HUES6 (cell line): Measurements from ENCODE around the gene MKKS.
A peak's percentile ranks its signal among the peaks of the same experiment; 100 is the strongest.

Source experiments
- H3K27ac ChIP-seq: 2 replicates; pipeline ENCODE4 v1.7.0; 2013; ENCODE audit warnings: low read depth, mild to moderate bottlenecking, low read length, inconsistent platforms
- H3K27me3 ChIP-seq: 2 replicates; pipeline ENCODE4 v1.6.1; 2013; ENCODE audit warnings: low read length; ENCODE audit not compliant: control insufficient read depth, insufficient read depth
- H3K36me3 ChIP-seq: 2 replicates; pipeline ENCODE4 v1.6.1; 2013; ENCODE audit warnings: low read length; ENCODE audit not compliant: control insufficient read depth, insufficient read depth
- H3K4me1 ChIP-seq: 2 replicates; pipeline ENCODE4 v1.6.1; 2013; ENCODE audit warnings: low read length; ENCODE audit not compliant: control insufficient read depth, insufficient read depth
- H3K4me3 ChIP-seq: 2 replicates; pipeline ENCODE4 v1.5.1; 2013; ENCODE audit warnings: low read depth, low read length
- H3K9ac ChIP-seq: one replicate; pipeline ENCODE4 v1.6.1; 2013; ENCODE audit warnings: mild to moderate bottlenecking, low read length
- H3K9me3 ChIP-seq: 2 replicates; pipeline ENCODE4 v1.6.1; 2013; ENCODE audit warnings: low read depth, low read length; ENCODE audit not compliant: control insufficient read depth, insufficient read depth

The MKKS gene

DNA sequence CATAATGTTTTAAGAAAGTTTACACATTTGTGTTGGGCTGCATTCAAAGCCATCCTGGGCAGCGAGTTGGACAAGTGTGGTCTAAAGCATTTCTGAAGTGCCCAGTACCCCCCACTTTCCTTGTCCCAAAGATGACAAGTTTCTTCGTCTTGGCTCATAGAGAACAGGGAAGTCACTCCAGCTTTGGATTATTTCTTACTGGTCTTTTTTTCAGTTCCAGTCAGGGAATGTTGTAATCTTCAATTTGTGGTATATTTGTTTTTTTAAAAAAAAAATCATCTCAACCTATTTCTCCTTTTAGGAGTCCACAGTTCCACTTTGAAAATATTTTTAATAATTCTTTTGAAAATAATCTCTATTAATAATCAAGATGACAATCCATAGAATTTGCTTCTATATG lies 35.0 kb upstream of the MKKS start:
- no peaks in the 10 kb centered on the region for H3K9me3 ChIP-seq
- H3K4me3 ChIP-seq = no peak overlapping the region
- H3K27ac ChIP-seq = peak overlapping the region; percentile 85; the same call in 1 of the 2 replicates
- no peaks in the 10 kb centered on the region for H3K36me3 ChIP-seq
- H3K4me1 ChIP-seq = peaks cover 69% of the 10 kb centered on the region
- no peak overlapping the region for H3K9ac ChIP-seq
- no peaks in the 10 kb centered on the region for H3K27me3 ChIP-seq

DNA sequence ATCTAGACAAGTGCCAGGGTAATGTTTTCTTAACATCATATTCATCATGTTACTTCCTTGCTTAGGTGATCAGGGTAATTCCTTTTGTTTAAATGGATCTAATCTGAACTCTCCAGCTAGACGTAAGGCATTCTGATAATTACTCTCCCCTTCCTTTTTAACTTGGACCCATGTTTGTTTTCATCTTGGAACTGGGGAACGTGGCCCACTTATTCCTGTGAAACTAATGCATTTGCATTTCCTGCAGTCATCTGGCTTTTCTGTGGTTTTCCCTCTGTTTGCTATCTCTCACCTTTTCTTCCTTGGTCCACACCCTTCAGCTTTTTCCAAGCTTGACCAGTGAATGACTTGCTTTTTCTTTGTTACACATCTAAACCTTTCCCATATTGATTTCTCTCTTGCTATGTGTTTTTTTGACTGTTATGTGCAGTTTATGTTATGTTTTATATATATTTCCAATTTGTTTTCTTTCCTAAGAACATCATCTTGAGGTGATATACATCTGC lies 34.4 kb upstream of the MKKS start:
- 0 out of 2 replicates have a peak, but pooled peaks cover 3% of the 10 kb centered on the region for H3K36me3 ChIP-seq
- 0 out of 2 replicates have a peak overlapping the region, but pooled peaks have one; percentile 6 for H3K4me3 ChIP-seq
- peaks cover 4% of the 10 kb centered on the region; the same call in 1 of the 2 replicates for H3K9me3 ChIP-seq
- H3K27ac ChIP-seq = peak overlapping the region; percentile 85
- peak overlapping the region; percentile 12 for H3K9ac ChIP-seq
- H3K27me3 ChIP-seq = no peaks in the 10 kb centered on the region
- peaks cover 69% of the 10 kb centered on the region for H3K4me1 ChIP-seq

DNA sequence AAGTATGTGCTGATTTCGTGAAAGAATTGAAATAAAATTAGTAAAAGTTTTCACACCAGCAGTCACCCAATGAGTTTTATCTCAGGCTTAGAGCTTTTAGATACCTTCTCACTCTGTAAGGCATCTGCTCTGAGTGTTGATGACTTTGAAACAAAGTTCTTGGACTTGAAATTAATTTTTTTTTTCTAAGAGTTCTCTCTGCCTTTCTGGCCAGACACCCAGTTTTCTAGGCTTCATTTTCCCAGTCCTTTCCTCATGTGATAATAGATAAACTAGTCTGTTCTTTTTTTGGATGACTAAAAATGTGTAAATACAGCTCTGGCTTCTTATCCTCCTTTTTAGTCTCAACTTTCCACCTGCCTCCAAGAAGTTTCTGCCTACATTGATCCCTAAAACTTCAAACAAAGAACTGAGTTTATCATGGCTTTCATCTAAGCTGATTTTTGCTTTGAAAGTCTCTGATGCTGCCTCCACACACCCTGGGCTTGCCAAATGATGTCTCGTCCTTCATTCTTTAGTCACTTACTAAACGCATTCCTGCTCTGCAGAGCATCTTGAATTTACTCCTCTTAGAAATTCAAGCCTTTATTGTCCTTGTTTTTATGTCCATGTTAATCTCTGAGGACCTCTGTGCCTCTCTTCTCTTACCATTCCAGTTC lies 33.8 kb upstream of the MKKS start:
- Histone ChIP-seq H3K27me3 (no peaks in the 10 kb centered on the region), H3K9ac (peak overlapping the region; percentile 12), H3K4me1 (peaks cover 65% of the 10 kb centered on the region), H3K36me3 (0 out of 2 replicates have a peak, but pooled peaks cover 3% of the 10 kb centered on the region), H3K9me3 (peaks cover 4% of the 10 kb centered on the region; the same call in 1 of the 2 replicates), H3K27ac (peak overlapping the region; percentile 85), H3K4me3 (0 out of 2 replicates have a peak overlapping the region, but pooled peaks have one; percentile 6)

DNA sequence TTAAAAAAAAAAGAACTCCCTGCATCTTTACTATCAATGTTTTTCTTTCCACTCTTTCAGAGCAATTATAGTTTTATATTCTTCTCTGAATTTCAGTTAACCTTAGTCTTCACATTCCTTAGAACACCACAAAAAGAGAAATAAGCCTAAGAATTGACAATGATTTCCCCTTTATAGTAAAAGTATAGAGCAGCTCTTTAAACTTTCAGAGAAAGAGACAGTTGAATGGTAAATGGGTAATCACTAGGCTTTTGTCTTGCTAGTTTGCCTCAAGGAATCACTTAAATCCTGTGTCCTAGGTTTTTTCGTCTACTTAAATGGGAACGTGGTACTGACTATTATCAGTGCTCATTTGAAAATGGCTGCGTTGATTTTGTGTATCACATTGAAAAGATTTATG lies 32.8 kb upstream of the MKKS start:
- peak overlapping the region; percentile 17 for H3K4me3 ChIP-seq
- peaks cover 4% of the 10 kb centered on the region; the same call in 1 of the 2 replicates for H3K9me3 ChIP-seq
- peaks cover 64% of the 10 kb centered on the region for H3K4me1 ChIP-seq
- H3K27me3 ChIP-seq = no peaks in the 10 kb centered on the region
- peak overlapping the region; percentile 85 for H3K27ac ChIP-seq
- 0 out of 2 replicates have a peak, but pooled peaks cover 3% of the 10 kb centered on the region for H3K36me3 ChIP-seq
- H3K9ac ChIP-seq = peak overlapping the region; percentile 35

DNA sequence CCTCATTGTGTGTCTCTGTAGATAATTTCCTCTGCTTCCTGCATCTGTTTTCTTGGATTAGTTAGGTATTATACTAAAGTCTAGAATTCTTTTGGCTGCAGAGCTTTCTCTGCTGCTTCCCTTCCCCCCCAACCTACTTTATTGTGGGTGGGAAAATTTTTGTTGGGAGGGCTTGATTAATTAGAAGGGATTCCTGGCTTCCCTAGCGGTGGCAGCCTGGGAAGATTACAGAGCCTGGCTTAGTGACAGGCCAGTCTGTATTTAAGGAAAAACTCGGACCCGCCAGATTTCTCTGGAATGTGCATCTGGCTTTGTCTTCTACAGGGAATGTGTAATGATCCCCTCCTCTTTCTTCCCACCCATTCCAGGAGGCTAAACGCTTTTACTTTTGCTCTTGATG lies 32.3 kb upstream of the MKKS start:
- Histone ChIP-seq H3K36me3 (0 out of 2 replicates have a peak, but pooled peaks cover 3% of the 10 kb centered on the region), H3K4me1 (peaks cover 59% of the 10 kb centered on the region), H3K4me3 (peak overlapping the region; percentile 33; the same call in 1 of the 2 replicates), H3K9ac (peak overlapping the region; percentile 62), H3K27ac (peak overlapping the region; percentile 85), H3K27me3 (no peaks in the 10 kb centered on the region), H3K9me3 (peaks cover 4% of the 10 kb centered on the region; the same call in 1 of the 2 replicates)

DNA sequence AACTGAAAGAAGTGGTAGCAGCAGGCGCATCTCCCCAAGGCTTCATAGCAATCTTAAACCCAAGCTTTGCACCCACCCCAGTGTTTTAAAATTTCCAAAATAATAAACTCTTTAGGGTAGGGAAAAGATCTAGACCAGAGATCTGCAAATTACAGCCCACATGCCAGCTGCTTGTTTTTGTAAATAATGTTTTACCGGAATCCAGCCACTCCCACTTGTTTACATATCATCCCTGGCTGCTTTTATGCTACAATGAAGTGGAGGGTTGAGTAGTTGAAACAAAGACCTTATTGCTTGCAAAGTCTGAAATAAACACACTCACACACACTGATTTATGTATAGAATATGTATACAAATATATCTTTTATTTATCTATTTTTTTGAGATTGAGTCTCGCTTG lies 31.1 kb upstream of the MKKS start:
- Histone ChIP-seq H3K9me3 (peaks cover 4% of the 10 kb centered on the region; the same call in 1 of the 2 replicates), H3K4me1 (peaks cover 54% of the 10 kb centered on the region), H3K4me3 (no peak overlapping the region), H3K9ac (no peak overlapping the region), H3K27me3 (no peaks in the 10 kb centered on the region), H3K27ac (peak overlapping the region; percentile 58; the same call in 1 of the 2 replicates), H3K36me3 (0 out of 2 replicates have a peak, but pooled peaks cover 3% of the 10 kb centered on the region)

DNA sequence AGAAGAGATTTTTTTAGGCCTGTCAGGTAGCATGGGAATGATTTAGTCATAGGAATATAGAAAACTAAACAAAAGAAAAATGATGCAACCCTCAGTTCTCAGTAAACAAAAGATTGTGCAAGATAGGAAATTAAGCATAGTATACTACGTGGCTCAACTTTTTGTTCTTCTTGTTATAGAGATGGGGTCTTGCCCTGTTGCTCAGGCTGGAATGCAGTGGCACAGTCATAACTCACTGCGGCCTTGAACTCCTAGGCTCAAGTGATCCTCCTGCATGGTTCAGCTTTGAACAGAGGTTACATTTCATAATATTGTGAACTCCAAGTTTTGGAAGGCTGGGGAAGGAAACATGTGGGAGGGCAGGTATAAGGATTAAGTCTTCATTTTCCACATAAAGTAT lies 29.6 kb upstream of the MKKS start:
- Histone ChIP-seq H3K9ac (no peak overlapping the region), H3K4me3 (no peak overlapping the region), H3K27ac (no peak overlapping the region), H3K27me3 (no peaks in the 10 kb centered on the region), H3K9me3 (peaks cover 4% of the 10 kb centered on the region; the same call in 1 of the 2 replicates), H3K36me3 (0 out of 2 replicates have a peak, but pooled peaks cover 3% of the 10 kb centered on the region), H3K4me1 (peaks cover 42% of the 10 kb centered on the region)

DNA sequence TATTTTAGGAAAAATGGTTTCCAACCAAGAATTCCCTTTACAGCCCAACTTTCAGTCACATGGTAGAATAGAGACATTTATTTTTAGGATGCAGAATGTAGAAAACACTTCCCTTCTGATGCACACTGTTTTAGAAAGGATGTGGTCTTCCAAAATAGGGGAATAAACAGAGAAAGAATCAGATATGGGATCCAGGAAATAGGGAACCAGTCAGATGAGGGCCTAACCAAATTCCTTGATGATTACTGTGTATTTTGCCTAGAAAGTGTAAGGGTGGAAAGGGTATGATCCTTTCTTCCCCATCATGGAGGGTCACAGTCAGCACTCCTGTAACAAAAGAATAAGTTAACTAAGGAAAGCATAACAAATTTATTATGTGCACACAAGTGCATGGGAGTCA lies 28.5 kb upstream of the MKKS start:
- H3K27ac ChIP-seq = no peak overlapping the region
- no peak overlapping the region for H3K4me3 ChIP-seq
- H3K4me1 ChIP-seq = peaks cover 31% of the 10 kb centered on the region
- H3K9me3 ChIP-seq = peaks cover 4% of the 10 kb centered on the region; the same call in 1 of the 2 replicates
- no peaks in the 10 kb centered on the region for H3K27me3 ChIP-seq
- no peak overlapping the region for H3K9ac ChIP-seq
- 0 out of 2 replicates have a peak, but pooled peaks cover 3% of the 10 kb centered on the region for H3K36me3 ChIP-seq

DNA sequence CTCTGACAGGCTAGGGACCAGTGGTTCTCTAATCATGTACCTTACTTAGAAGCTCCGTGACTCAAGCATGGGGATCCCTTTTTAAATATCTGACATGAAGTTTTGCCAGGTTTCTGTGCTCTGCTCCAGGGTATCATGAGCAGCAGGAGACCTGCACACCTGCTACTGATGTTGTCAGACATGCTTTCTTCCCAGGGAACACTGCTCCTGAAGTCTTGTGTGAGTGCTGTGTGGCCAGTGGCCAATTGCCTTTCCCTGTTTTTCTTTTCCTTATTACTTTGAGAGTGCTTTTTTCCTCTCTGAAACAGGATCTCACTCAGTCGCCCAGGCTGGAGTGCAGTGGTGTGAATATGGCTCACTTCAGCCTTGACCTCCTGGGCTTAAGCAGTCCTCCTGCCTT lies 27.5 kb upstream of the MKKS start:
- Histone ChIP-seq H3K36me3 (0 out of 2 replicates have a peak, but pooled peaks cover 3% of the 10 kb centered on the region), H3K27ac (no peak overlapping the region), H3K9me3 (peaks cover 4% of the 10 kb centered on the region), H3K4me3 (no peak overlapping the region), H3K4me1 (peaks cover 21% of the 10 kb centered on the region), H3K9ac (no peak overlapping the region), H3K27me3 (no peaks in the 10 kb centered on the region)

DNA sequence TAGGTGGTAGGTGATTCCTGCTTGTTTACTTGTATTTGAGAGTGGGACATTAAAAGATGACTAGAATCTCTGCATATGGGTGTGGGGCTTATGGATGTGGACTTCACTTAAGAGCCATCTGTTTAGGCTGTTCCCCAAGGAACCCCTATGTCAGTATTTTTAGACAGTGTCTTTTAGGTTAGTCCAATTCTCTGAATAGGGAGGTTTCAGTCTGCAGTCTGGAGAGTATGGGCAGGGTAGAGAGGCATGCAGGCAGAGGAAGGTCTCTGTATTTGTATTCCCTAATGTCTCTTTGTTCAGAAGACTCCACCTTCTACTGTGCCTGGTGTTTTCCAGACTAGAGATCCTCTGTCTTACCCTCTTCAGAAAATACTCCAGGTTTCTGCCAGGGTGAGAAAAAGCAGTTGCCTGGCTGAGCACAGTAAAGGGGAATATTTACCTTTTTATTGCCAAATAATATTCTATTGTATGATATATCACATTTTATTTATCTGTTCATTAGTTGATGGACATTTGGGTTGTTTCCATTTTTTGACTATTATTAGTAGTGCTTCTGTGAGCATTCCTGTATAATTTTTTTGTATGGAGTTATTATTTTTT lies 20.2 kb upstream of the MKKS start:
- Histone ChIP-seq H3K36me3 (no peaks in the 10 kb centered on the region), H3K9ac (no peak overlapping the region), H3K4me1 (no peaks in the 10 kb centered on the region; the same call in 1 of the 2 replicates), H3K4me3 (no peak overlapping the region), H3K27ac (no peak overlapping the region), H3K27me3 (no peaks in the 10 kb centered on the region), H3K9me3 (no peaks in the 10 kb centered on the region; the same call in 1 of the 2 replicates)

DNA sequence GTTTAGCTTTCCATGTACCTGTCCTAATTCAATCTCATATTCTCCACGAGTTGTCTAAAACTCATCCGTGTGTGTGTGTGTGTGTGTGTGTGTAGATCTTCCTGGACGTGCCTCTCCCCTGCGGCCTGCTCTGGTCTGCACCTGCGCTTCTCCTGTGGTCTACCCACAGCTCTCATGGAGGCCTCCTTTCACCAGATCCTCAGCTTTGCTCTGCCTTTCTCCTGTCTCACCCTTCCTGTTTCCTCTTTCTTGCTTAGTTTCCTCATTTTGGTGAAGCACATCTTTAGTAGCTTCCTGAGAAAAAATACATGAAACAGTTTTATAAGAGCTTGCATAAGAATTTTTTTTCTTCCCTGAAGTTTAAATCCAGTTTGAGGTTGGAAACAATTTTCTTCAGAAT lies 19.2 kb upstream of the MKKS start:
- no peak overlapping the region for H3K27ac ChIP-seq
- H3K9ac ChIP-seq = no peak overlapping the region
- H3K4me1 ChIP-seq = no peaks in the 10 kb centered on the region; the same call in 1 of the 2 replicates

More for the DNA sequence above, 19.2 kb upstream of the MKKS start:
- no peak overlapping the region for H3K4me3 ChIP-seq
- no peaks in the 10 kb centered on the region for H3K36me3 ChIP-seq
- no peaks in the 10 kb centered on the region; the same call in 1 of the 2 replicates for H3K9me3 ChIP-seq
- no peaks in the 10 kb centered on the region for H3K27me3 ChIP-seq
